Fibroblast of skin of left quadriceps (primary cell): ENCODE measurements around the gene SEC16A.

Experiments used
- DNase-seq, 2 experiments: peaks; one replicate each; pipeline ENCODE4 v3.0.0-alpha.2; 2013; ENCODE audit warnings: low read depth in 2 of 2

SEC16A gene

DNA sequence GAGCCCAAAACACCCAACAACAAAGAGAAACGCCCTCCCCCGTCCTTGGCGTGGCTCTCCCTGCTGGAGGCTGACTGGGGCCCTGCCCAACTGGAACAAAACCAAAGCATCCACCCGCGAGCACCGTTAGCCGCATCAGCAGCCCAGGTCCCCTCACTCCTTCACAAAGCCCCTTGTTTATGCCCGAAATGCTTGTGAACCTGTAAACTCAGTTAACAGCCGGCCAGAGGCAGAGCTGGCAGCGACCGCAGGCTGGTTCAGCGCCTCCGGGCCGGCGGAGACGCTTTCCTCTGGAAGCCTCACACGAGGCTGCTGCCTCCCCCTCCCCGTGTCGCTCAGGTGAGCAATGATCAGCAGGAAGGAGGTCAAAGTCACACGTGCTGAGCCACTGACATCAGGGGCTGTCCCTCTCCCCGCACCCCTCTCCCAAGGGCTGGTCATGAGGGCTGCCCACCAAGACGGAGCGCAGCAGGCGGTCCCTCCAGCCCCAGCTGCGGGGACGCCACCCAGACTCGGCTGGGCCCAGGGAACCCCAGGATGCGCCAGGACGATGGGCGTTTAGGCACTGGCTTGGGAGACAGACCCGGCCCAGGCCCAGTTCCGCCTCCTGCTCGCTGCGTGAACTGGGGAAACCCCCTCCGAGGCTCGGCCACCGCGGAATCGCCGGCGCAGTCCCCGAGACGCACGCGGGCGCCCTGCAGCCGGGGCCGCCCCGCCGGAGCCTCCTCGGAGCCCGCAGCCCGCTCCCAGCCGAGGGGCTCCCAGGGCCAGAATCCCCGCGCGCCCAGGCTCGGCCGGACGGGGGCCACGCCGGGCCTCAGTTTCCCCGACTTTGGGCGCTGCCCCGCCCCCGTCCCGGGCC is 83.4 kb downstream of the SEC16A start:
- DNase-seq, result no peak

DNA sequence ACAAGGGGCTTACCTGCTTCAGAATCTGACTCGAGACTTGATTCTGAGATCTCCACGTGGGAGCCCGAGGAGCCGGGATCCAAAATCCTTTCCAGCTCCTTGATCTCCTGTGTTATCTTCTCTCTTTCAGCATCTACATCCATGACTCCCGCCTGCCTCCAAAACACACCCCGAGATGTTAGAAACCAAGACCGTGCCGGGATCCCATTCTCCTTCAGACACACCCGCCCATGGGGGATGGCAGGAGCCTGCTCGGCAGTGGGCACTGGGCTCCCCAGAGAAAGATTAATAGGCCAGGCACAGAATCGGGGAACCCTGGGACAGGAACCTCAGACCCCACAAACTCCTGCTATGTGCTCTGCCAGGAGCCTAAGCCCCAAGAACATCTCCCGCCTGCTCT is 84.6 kb downstream of the SEC16A start:
- no peak for DNase-seq

DNA sequence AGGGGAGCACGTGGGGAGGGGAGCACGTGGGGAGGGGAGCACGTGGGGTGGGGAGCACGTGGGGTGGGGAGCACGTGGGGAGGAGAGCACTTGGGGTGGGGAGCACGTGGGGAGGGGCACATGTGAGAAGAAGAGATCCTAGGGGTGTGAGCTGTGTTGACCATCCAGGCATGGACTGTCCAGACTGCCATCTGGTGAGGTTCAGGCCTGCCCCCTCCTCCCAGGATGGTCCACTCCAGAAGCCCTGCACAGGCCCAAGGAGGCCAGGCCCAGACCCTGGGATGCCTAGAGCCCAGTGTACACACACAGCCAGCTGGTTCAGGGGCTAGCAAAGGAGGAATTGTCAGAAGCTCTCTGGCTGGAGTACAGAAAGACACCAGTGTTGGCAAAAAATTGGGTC is 85.2 kb downstream of the SEC16A start:
- no peak for DNase-seq

DNA sequence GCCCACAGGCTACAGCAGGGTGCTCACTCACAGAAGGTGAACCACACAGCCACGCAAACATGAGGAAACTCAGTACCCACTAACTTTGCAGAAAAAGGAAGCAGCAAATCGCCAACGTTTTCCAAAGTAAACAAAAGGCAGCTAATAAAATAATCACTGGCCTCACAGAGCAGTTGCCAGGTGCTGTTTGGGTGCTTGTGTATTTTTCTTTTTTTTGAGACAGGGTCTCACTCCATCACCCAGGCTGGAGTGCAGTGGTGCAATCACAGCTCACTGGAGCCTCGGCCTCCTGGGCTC is 86.7 kb downstream of the SEC16A start:
- no peak for DNase-seq

DNA sequence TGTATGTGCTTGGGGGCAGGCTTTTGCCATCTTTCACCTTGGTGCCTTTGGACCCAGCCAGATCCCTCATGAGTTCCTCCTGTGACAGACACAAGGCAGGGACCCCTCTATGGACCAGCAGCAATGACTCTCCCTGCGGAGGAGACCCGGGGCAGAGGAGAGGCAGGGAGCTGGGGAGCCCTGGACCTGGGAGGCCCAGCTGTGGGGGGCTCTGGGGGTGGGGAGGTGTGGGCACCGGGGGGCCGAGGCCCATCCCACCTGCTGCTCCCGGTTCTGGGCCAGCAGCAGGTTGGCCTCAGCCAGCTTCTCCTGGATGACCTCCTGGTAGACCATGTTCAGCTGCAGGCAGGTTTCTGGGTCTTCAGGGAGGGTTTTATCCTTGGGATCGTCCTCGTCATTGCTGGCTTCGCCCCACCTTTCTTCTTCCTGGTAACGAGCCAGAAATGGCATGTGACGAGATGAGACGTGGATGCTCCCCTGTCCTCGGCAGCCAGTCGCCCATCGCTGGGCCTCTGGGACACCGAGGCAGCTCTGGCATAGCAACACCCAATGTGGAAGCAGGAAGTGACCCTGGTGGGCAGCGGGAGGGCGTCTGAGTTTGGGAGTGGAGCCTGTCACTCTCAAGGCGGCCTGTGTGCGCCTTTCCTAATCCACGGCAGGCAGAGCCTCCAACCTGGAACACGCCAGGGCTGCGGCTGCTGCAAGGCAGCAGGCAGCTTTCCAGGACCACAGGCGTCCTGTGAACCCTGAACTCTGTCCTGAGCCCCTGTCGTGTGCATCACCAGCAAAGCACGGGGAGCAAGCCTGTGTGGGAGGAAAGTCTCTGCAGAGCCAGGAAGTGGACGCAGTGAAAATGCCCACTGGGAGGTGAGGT is 87.3 kb downstream of the SEC16A start:
- no peak for DNase-seq

DNA sequence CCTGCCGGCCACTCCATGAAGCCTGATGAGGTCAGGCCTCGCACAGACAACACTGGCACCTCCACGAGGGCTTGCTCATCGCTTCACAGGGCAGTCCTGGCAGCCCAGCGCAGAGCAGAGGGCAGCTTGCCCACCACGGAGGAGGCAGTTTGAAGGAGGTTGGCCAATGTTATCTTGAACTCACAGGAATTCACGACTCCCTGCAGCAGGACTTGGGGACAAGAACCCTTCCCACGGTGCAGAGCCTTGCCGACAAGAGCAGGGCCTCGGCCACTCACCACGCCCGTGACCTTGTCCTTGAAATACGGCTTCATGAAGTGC is 87.9 kb downstream of the SEC16A start:
- DNase-seq, result no peak

DNA sequence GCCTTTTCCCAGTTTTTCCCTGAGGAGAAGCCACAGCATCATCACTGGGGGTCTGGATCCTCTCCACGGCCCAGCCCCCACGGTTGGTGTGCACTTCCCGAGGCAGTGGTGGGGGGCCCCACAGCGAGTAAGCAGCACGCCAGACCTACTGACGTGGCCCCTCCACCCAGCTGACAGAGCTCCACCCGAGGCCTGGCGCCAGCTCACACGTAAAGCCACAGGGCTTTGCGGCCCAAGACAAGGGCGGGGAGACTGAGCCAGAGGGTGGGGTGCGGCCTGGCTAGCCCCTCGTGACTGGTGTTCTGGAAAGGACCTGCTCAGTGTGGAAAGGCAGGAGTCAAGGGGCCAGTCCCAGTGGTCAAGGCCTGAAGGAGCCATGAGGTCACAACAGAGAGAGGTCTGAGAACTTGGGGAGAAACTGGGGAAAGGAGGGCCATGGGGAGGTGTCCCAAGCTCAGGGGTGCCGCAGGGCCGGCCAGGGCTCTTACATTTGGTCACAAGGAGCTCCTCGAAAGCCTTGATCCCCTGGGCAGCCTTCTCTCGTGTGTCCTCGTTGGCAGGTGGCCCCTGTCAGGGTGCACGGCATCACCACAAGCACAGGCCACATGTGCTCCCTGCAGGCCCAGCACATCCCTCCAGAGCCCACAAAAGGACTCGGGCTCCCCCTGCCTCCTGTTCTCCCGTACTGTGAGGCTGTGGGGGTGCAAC is 88.4 kb downstream of the SEC16A start:
- no peak for DNase-seq

DNA sequence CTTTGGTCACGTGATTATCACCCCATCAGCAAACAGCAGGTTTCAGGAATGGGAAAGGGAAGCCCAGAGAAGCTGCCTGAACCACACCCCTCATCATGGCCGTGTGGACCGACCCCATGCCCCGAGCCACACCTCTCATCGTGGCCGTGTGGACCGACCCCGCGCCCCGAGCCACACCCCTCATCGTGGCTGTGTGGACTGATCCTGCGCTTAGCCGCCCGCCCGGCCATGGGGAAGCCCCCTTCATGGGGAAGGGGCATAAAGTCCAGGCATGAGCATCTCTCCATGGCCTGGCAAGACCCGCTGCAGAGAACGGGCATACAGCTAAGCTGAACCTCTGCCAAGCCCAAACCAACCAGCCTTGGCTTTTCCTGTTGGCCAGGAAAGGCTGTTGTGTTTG is 89.3 kb downstream of the SEC16A start:
- DNase-seq, result no peak

DNA sequence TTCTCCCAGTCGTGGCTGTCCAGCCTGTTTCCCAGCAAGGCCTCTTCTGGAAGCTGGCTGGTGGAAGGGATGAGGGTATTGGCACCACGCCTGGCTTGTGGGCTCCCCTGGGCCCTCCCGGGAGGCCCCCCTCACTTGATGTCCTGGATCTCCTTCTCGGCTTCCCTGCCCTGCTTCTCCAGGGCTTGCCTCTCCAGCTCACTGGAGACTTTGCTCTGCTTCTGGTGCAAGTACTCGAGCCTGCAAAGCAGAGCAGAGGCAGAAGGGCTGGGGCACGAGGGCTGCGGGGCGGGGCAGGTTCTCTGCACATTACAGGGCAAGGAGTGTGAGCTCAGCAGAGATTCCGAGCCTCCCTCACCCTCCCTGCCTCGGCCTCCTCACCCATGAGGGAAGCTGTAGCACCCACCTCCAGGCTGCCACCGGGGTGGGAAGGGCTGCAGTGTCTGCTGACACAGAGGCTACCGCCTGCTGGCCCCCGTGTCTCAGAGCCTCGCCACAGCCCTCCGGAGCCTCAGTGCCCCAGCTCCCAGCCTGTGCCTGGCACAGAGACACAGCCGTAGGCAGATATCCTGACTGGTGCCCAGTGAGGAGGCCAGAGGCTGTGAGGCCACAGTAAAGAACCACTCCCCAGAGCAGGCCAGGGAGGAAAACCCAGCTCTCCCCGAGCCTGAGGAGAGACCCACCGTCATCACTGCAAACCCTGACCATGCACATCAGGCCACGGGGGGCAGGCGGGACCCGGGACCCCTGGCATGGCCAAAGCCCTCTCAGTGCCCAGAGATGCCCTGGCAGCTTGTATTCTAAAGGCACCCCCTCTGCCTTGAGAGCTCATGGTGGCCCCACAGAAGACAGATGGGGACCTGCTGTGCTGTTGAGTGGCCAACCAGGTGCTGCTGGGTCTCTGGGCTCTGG is 90.0 kb downstream of the SEC16A start:
- DNase-seq, result no peak

DNA sequence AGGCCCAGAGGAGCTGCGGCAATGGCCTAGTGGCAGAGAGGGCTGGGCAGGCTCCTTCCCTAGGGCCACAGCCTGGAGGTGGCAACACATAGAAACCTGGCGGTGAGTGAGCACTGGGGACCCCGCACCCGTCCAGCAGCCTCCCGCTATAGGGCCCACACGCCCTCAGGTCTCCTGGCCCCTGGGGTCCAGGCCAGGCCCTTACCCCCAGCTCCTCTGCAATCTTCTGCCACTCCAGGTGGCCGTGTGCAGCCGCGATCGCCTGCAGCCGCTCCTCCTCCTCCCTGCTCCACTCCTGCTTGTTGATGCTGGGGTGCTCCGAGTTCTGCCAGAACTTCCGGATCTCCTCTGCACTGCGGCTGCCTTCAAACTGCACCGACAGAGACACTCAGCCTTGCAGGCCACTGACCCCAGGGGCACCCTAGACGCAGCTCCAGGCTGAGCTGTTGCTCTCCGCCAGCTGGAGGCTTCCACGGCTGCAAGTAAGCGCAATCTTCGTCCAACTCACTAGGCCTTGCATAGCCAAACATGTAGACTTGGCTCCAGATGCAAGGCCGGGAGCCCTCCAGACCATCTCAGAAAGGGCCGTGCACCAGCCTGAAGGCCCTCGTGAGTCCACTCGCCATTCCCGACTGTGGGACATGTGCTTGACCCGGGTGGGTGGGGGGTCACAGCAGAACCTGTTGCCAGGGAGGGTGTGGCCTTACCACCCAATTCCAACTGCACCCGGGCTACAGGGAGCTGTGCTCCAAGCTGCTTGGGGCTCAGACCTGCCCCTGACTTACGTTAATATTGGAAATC is 90.9 kb downstream of the SEC16A start:
- no peak for DNase-seq
